ENCODE data around the gene FAM107B.

The FAM107B gene

GRCh38 chr10:14528450-14528849 is 246.2 kb downstream of the FAM107B start:
- TF ChIP-seq TSHZ2 (CRISPR knock-in tag; IDR thresholded peaks at IDR 0.05) (no peak), CSDC2 (CRISPR knock-in tag; IDR thresholded peaks at IDR 0.05) (no peak)
- no peak for ATAC-seq

GRCh38 chr10:14527915-14528314 is 246.8 kb downstream of the FAM107B start:
- ATAC-seq, result no peak

GRCh38 chr10:14527134-14527844 is 247.4 kb downstream of the FAM107B start:
- ATAC-seq, result no peak
- TF ChIP-seq ZNF565 (CRISPR knock-in tag; conservative IDR thresholded peaks at IDR 0.05; ENCODE audit: low read depth) (no peak), ZFP30 (CRISPR knock-in tag; IDR thresholded peaks at IDR 0.05) (no peak)

More at GRCh38 chr10:14527915-14528314, 246.8 kb downstream of the FAM107B start:
- TF ChIP-seq POU6F1 (CRISPR knock-in tag; IDR thresholded peaks at IDR 0.05; ENCODE audit: borderline replicate concordance, low read depth), result no peak
- no peak for TF ChIP-seq BACH2 (CRISPR knock-in tag; IDR thresholded peaks at IDR 0.05; ENCODE audit: borderline replicate concordance)
- no peak for TF ChIP-seq ISL1 (CRISPR knock-in tag; IDR thresholded peaks at IDR 0.05)
- no peak for TF ChIP-seq ESRRG (CRISPR knock-in tag; IDR thresholded peaks at IDR 0.05)
- no peak for TF ChIP-seq ARNTL (CRISPR knock-in tag; IDR thresholded peaks at IDR 0.05; ENCODE audit: borderline replicate concordance, low read depth)
- no peak for TF ChIP-seq ZNF8 (CRISPR knock-in tag; IDR thresholded peaks at IDR 0.05)
- TF ChIP-seq RARB (CRISPR knock-in tag; IDR thresholded peaks at IDR 0.05), result no peak
- no peak for TF ChIP-seq ZNF70 (CRISPR knock-in tag; IDR thresholded peaks at IDR 0.05)

- no peak for TF ChIP-seq GLIS3 (CRISPR knock-in tag; IDR thresholded peaks at IDR 0.05)
- no peak for TF ChIP-seq ARNTL (CRISPR knock-in tag; IDR thresholded peaks at IDR 0.05; ENCODE audit: borderline replicate concordance, low read depth)
- TF ChIP-seq ZC3H10 (CRISPR knock-in tag; IDR thresholded peaks at IDR 0.05), result no peak
- TF ChIP-seq PATZ1 (CRISPR knock-in tag; IDR thresholded peaks at IDR 0.05; ENCODE audit: borderline replicate concordance), result no peak
- TF ChIP-seq TOX (CRISPR knock-in tag; IDR thresholded peaks at IDR 0.05; ENCODE audit: borderline replicate concordance), result no peak
- no peak for TF ChIP-seq TCF4 (CRISPR knock-in tag; IDR thresholded peaks at IDR 0.05; ENCODE audit: borderline replicate concordance)
- no peak for TF ChIP-seq TSHZ2 (CRISPR knock-in tag; IDR thresholded peaks at IDR 0.05)
- TF ChIP-seq RARB (CRISPR knock-in tag; IDR thresholded peaks at IDR 0.05), result no peak
- TF ChIP-seq ZNF565 (CRISPR knock-in tag; conservative IDR thresholded peaks at IDR 0.05; ENCODE audit: low read depth), result no peak
- TF ChIP-seq POU6F1 (CRISPR knock-in tag; IDR thresholded peaks at IDR 0.05; ENCODE audit: borderline replicate concordance, low read depth), result no peak
- no peak for ATAC-seq
Measured at GRCh38 chr10:14526326-14526725, 248.4 kb downstream of the FAM107B start.

Measured in SK-N-SH treated with all-trans-retinoic acid at 6 μM for 48 hours (cell line).